ENCODE results near the gene PCDHB9. TPM values are rescaled to one million over a fixed set of nuclear protein-coding genes. Genes with fewer than 3 reads are reported as not detected.
"Not testable (repeated sequence)": the region's sequence is repeated elsewhere in the genome, so short reads cannot be mapped to it uniquely, and the experiment has no call there.

PCDHB9 gene
- total RNA-seq, 4 donors from 2014 or later: 1.5 to 2.9 (median 2.2) TPM

DNA sequence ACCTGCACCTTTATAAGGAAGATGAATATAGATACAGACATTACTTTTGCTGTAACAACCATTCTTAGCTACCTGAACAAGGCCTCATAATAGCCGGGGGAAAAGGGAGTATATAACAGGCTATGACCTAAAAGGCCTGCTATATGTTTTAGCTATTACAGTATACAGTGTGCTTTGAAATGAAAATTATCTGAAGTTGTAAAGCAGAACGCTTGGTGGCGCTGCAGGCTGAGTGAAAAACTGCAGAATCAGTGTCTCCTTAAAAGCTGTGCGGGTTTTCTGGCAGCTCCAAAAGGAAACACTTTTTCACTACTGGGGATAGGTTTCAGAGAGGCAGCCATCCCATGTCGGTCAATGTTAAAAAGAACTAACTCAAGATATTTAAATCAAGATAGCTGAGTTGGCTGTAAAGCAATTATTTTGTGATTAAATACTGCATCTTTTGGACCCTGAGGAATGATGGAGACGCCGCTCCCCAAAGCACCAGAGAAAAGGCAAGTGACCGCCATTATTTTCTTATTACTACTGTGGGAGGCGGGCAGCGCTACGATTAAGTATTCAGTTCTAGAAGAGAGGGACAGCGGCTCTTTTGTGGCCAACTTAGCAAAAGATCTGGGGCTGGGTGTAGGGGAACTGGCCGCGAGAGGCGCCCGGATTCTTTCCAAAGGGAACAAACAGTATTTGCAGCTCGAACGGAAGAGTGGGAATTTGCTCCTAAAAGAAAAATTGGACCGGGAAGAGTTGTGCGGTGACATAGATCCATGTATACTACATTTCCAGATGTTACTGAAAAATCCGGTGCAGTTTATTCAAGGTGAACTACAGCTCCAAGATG, 31.2 kb upstream of the PCDHB9 start:
- Histone ChIP-seq H3K27ac (replicated peaks in 1 of 4) (no peak overlapping the region), H3K4me3 (no peak overlapping the region), H3K9me3 (peaks cover 0 to 82% (median 73%) of the 10 kb centered on the region in 4 donors), H3K27me3 (peaks cover 0 to 64% (median 0%) of the 10 kb centered on the region in 4 donors), H3K36me3 (no peaks in the 10 kb centered on the region), H3K4me1 (no peaks in the 10 kb centered on the region)
- DNase-seq (ENCODE audit: extremely low spot score): no peak
- TF ChIP-seq, protein P1, sequence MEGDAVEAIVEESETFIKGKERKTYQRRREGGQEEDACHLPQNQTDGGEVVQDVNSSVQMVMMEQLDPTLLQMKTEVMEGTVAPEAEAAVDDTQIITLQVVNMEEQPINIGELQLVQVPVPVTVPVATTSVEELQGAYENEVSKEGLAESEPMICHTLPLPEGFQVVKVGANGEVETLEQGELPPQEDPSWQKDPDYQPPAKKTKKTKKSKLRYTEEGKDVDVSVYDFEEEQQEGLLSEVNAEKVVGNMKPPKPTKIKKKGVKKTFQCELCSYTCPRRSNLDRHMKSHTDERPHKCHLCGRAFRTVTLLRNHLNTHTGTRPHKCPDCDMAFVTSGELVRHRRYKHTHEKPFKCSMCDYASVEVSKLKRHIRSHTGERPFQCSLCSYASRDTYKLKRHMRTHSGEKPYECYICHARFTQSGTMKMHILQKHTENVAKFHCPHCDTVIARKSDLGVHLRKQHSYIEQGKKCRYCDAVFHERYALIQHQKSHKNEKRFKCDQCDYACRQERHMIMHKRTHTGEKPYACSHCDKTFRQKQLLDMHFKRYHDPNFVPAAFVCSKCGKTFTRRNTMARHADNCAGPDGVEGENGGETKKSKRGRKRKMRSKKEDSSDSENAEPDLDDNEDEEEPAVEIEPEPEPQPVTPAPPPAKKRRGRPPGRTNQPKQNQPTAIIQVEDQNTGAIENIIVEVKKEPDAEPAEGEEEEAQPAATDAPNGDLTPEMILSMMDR (IDR thresholded peaks at IDR 0.05): no peak
- TF ChIP-seq POLR2A (IDR thresholded peaks at IDR 0.05; ENCODE audit: low read depth) (no peak), EP300 (IDR thresholded peaks at IDR 0.05) (no peak), POLR2AphosphoS5 (IDR thresholded peaks at IDR 0.05) (no peak)
- intact Hi-C loops (cut with DNase I): no loop called here
- WGBS: 35% methylated on average over 21 of the region's 21 CpGs

DNA sequence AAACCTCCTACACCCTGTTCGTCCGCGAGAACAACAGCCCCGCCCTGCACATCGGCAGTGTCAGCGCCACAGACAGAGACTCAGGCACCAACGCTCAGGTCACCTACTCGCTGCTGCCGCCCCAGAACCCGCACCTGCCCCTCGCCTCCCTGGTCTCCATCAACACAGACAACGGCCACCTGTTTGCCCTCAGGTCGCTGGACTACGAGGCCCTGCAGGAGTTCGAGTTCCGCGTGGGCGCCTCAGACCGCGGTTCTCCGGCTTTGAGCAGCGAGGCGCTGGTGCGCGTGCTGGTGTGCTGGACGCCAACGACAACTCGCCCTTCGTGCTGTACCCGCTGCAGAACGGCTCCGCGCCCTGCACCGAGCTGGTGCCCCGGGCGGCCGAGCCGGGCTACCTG, 29.6 kb upstream of the PCDHB9 start:
- Histone ChIP-seq H3K9me3 (peaks cover 0 to 72% (median 64%) of the 10 kb centered on the region in 4 donors), H3K27me3 (peaks cover 0 to 49% (median 0%) of the 10 kb centered on the region in 4 donors)
- H3K36me3 ChIP-seq; DNase-seq (ENCODE audit: extremely low spot score); intact Hi-C loops (cut with DNase I); H3K27ac ChIP-seq (replicated peaks in 1 of 4); H3K4me1 ChIP-seq; H3K4me3 ChIP-seq: not testable (repeated sequence)
- WGBS: 29% methylated on average over 6 of the region's 38 CpGs

DNA sequence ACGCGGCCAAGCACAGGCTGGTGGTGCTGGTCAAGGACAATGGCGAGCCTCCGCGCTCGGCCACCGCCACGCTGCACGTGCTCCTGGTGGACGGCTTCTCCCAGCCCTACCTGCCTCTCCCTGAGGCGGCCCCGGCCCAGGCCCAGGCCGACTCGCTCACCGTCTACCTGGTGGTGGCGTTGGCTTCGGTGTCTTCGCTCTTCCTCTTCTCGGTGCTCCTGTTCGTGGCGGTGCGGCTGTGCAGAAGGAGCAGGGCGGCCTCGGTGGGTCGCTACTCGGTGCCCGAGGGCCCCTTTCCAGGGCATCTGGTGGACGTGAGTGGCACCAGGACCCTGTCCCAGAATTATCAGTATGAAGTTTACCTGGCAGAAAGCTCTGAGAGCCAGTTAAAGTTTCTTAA, 29.1 kb upstream of the PCDHB9 start:
- H3K4me1 ChIP-seq; H3K27ac ChIP-seq (replicated peaks in 1 of 4); intact Hi-C loops (cut with DNase I); H3K4me3 ChIP-seq; DNase-seq (ENCODE audit: extremely low spot score); H3K36me3 ChIP-seq: not testable (repeated sequence)
- Histone ChIP-seq H3K9me3 (peaks cover 0 to 73% (median 67%) of the 10 kb centered on the region in 4 donors), H3K27me3 (peaks cover 0 to 48% (median 0%) of the 10 kb centered on the region in 4 donors)
- 37% methylated on average over 17 of the region's 28 CpGs for WGBS

DNA sequence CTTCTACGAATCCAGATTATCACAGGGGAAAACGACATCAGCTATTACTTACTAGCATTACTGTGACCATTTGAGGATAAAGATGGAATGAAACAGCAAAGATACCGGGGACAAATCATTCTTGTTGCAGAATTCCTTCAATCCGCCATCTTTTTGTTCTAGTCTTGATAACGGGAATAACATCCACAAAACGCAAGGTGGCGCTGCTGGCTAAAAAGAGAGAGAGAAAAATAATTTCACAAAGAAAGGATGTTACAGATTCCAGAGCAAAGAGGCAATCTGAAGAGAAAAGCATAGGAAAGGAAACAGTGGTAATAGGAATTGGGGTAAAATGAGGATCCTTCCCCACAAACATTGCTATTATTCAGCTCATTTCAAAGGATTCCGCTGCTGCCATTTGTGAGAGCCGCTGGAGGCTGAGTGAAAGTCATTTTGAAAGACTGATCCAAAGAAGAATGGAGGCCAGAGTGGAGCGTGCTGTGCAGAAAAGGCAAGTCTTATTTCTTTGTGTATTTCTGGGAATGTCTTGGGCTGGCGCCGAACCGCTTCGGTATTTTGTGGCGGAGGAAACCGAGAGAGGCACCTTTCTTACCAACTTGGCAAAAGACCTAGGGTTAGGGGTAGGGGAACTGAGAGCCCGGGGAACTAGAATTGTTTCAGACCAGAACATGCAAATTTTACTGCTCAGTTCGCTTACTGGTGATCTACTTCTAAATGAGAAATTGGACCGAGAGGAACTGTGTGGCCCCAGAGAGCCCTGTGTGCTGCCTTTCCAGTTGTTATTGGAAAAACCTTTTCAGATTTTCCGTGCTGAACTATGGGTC, 14.4 kb upstream of the PCDHB9 start, which contains the start of gene PCDHB7:
Gene PCDHB7 (plus strand): TSS at position 264 of the 824 bp plus-strand sequence. CDS start 192 bp downstream, at position 456.
- intact Hi-C loops (cut with DNase I): no loop called here
- 35% methylated on average over 20 of the region's 20 CpGs for WGBS
- TF ChIP-seq, protein P1 (IDR thresholded peaks at IDR 0.05): peak in 2 of 3 experiments; percentile 31
- no peak for TF ChIP-seq EP300 (IDR thresholded peaks at IDR 0.05)
- peaks cover 0 to 44% (median 0%) of the 10 kb centered on the region in 4 donors for H3K27me3 ChIP-seq
- H3K36me3 ChIP-seq: no peaks in the 10 kb centered on the region
- H3K27ac ChIP-seq (replicated peaks in 1 of 4): no peak within 1 kb of the TSS
- no peaks in the 10 kb centered on the region for H3K4me1 ChIP-seq
- DNase-seq (ENCODE audit: extremely low spot score): no peak
- peak within 1 kb of the TSS; percentile 4 to 31 (median 17) for H3K4me3 ChIP-seq
- peaks cover 0 to 55% (median 39%) of the 10 kb centered on the region in 4 donors for H3K9me3 ChIP-seq

DNA sequence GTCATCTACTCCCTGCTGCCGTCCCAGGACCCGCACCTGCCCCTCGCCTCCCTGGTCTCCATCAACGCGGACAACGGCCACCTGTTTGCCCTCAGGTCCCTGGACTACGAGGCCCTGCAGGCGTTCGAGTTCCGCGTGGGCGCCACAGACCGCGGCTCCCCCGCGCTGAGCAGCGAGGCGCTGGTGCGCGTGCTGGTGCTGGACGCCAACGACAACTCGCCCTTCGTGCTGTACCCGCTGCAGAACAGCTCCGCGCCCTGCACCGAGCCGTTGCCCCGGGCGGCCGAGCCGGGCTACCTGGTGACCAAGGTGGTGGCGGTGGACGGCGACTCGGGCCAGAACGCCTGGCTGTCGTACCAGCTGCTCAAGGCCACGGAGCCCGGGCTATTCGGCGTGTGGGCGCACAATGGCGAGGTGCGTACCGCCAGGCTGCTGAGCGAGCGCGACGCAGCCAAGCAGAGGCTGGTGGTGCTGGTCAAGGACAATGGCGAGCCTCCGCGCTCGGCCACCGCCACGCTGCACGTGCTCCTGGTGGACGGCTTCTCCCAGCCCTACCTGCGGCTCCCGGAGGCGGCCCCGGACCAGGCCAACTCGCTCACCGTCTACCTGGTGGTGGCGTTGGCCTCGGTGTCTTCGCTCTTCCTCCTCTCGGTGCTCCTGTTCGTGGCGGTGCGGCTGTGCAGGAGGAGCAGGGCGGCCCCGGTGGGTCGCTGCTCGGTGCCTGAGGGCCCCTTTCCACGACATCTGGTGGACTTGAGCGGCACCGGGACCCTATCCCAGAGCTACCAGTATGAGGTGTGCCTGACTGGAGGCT, 12.5 kb upstream of the PCDHB9 start:
- Histone ChIP-seq H3K9me3 (peaks cover 0 to 66% (median 52%) of the 10 kb centered on the region in 4 donors), H3K27me3 (peaks cover 0 to 59% (median 0%) of the 10 kb centered on the region in 4 donors)
- DNase-seq (ENCODE audit: extremely low spot score); intact Hi-C loops (cut with DNase I); H3K27ac ChIP-seq (replicated peaks in 1 of 4); H3K4me3 ChIP-seq; H3K4me1 ChIP-seq; H3K36me3 ChIP-seq: not testable (repeated sequence)
- WGBS: 37% methylated on average over 43 of the region's 79 CpGs
